Measurements from ENCODE around the gene TNFRSF9.

Gene TNFRSF9

DNA sequence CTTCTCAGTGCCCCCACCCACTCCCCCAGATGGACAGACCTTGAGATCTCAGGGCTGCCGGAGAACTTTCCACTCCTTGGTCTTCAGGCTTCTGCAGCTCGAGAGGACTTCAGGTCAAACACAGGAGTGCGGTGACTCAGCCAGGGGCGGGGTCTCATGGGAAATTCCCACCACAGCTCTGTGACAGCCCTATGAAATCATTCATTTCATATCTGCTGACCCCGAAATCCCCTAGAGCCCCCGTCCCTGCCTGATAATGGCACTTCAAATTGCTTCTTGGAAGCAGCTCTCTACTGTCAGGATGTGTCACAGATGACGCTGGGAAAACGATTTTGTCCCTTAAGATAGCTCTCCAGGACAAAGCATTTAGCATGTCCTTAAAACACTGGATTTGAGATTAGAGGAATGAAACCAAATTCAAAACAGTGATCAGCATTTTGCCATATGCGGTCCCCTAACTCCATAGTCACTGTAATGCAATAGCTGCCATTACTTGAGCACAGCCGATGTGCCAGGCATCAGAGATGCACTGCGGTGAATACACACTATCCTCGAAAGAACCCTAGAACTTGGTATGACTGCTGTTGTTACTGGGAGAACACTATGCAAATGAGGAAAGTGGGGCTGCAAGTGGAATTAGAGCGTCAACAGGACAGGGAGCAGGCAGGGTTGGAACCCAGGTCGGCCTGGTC, at the start of gene TNFRSF9:
TNFRSF9 (minus strand) TSS at position 95 of the 692 bp plus-strand sequence. CDS start 845 bp downstream, outside the sequence.
- Histone ChIP-seq H3K27me3 (peaks cover 0 to 16% of the 10 kb centered on the region in 2 donors), H3K36me3 (no peaks in the 10 kb centered on the region), H3K27ac (no peak within 1 kb of the TSS), H3K4me3 (no peak within 1 kb of the TSS), H3K9me3 (no peaks in the 10 kb centered on the region), H3K4me1 (peaks cover 0 to 19% (median 12%) of the 10 kb centered on the region in 4 donors)
- TF ChIP-seq, protein P1, sequence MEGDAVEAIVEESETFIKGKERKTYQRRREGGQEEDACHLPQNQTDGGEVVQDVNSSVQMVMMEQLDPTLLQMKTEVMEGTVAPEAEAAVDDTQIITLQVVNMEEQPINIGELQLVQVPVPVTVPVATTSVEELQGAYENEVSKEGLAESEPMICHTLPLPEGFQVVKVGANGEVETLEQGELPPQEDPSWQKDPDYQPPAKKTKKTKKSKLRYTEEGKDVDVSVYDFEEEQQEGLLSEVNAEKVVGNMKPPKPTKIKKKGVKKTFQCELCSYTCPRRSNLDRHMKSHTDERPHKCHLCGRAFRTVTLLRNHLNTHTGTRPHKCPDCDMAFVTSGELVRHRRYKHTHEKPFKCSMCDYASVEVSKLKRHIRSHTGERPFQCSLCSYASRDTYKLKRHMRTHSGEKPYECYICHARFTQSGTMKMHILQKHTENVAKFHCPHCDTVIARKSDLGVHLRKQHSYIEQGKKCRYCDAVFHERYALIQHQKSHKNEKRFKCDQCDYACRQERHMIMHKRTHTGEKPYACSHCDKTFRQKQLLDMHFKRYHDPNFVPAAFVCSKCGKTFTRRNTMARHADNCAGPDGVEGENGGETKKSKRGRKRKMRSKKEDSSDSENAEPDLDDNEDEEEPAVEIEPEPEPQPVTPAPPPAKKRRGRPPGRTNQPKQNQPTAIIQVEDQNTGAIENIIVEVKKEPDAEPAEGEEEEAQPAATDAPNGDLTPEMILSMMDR (IDR thresholded peaks at IDR 0.05), result no peak
- DNase-seq, result no peak
- intact Hi-C loops (cut with DNase I; ENCODE audit: low total_unique reads), result no loop called here

DNA sequence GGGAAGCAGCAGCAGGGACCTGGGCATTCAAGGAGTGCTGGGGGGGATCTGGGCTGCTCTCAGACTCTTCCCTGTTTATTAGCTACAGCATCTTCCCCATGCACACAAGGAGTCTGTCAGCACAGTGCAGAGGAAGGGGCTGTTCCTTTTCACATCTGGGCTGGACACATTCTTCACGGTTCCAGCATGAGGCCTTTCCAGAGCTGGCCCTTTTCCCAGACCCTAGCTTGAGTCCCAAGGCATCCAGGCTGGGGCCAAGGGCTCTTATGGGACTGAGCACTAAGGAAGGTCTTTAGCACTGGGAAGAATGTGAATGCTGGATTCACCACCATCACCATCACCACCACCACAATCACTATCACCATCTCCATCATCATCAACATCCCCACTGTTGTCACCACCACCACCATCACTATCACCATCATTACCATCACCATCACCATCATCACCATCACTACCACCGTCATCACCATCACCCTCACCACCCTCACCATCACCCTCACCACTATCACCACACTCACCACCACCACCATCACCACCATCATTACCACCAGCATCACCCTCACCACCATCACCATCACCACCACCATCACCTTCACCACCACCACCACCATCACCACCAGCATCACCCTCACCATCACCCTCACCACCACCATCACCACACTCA, 49.3 kb upstream of the TNFRSF9 start:
- intact Hi-C loops (cut with DNase I; ENCODE audit: low total_unique reads), result no loop called here
- no peaks in the 10 kb centered on the region for H3K27me3 ChIP-seq
- TF ChIP-seq, protein P1 (IDR thresholded peaks at IDR 0.05), result no peak
- peaks cover 0 to 10% (median 5%) of the 10 kb centered on the region in 4 donors for H3K4me1 ChIP-seq
- H3K27ac ChIP-seq, result peak overlapping the region in 1 of 2 donors; percentile 21
- DNase-seq, result peak in 1 of 2 donors; percentile 66
- no peak overlapping the region for H3K4me3 ChIP-seq
- H3K36me3 ChIP-seq, result peaks cover 23 to 35% (median 29%) of the 10 kb centered on the region in 3 donors
- H3K9me3 ChIP-seq, result no peaks in the 10 kb centered on the region

DNA sequence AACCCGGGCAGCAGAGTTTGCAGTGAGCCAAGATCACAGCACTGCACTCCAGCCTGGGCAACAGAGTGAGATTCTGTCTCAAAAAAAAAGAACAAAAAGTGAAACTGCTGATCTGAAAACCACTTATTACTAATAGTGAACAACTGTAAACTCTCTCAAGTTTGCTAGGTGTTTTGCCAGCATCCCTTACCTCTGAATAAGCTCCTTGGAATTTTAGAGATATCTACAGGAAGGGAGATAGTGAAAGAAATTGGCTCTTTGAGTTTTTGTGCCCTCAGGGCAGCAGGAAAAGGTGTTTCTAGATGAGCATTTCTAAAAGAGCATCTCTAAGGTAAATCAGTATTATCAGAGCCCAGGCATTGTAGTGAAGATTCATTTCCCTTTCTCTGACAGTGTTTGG, 47.9 kb upstream of the TNFRSF9 start:
- Histone ChIP-seq H3K27ac (peak overlapping the region in 1 of 2 donors; percentile 21), H3K27me3 (no peaks in the 10 kb centered on the region), H3K4me1 (peaks cover 0 to 10% (median 5%) of the 10 kb centered on the region in 4 donors), H3K36me3 (peaks cover 34 to 49% (median 43%) of the 10 kb centered on the region in 3 donors), H3K4me3 (no peak overlapping the region), H3K9me3 (no peaks in the 10 kb centered on the region)
- no peak for DNase-seq
- intact Hi-C loops (cut with DNase I; ENCODE audit: low total_unique reads), result no loop called here
- TF ChIP-seq, protein P1 (IDR thresholded peaks at IDR 0.05), result no peak

- no peak overlapping the region for H3K4me3 ChIP-seq
- H3K27ac ChIP-seq, result no peak overlapping the region
- TF ChIP-seq, protein P1 (IDR thresholded peaks at IDR 0.05), result no peak
- no peaks in the 10 kb centered on the region for H3K27me3 ChIP-seq
- no peak for DNase-seq
- intact Hi-C loops (cut with DNase I; ENCODE audit: low total_unique reads), result no loop called here
- H3K36me3 ChIP-seq, result peaks cover 41 to 54% (median 49%) of the 10 kb centered on the region in 3 donors
- no peaks in the 10 kb centered on the region for H3K9me3 ChIP-seq
- H3K4me1 ChIP-seq, result peaks cover 0 to 15% (median 8%) of the 10 kb centered on the region in 4 donors
These were observed 46.9 kb upstream of the TNFRSF9 start for GRCh38 chr1:7987528-7987927.

DNA sequence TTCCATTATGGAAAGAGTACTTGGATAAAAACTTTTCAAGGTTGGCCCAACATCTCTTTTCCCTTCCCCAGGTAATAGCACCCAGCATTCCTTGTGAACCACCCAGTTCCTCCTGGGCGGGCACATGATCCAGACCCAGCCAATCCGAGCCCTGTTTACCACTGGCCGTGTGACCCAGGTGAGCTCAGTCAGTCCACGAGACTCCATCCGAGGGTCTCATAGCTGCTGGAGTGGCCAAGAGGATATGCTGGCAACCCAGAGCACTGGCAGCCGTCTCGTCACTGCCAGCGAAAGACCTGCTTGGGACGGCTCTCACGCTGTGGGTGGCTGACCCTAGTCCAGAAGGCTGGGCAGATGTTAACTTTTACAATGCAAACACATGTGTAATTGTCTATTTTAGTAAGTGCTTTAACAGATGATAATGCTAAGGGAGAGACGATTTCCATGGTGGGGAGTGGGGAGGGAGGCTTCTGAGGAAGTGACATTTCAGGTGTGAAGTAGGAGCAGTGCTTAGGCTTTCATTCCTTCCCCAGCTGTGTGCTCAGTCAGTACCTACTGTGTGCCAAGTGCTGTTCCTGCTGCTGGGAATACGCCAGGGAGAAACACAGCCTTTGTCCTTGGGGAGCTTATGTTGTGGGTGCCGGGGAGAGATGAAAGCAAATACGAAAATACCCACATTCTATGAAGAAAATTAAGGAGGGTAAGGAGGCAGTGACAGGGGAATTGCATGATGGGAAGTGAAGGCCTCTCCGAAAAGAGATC, 45.4 kb upstream of the TNFRSF9 start:
- Histone ChIP-seq H3K27ac (no peak overlapping the region), H3K4me3 (no peak overlapping the region), H3K4me1 (peaks cover 0 to 21% (median 11%) of the 10 kb centered on the region in 4 donors), H3K27me3 (no peaks in the 10 kb centered on the region), H3K36me3 (peaks cover 46 to 60% (median 57%) of the 10 kb centered on the region in 3 donors), H3K9me3 (no peaks in the 10 kb centered on the region)
- TF ChIP-seq, protein P1 (IDR thresholded peaks at IDR 0.05), result no peak
- DNase-seq, result peak in 1 of 2 donors; percentile 58
- intact Hi-C loops (cut with DNase I; ENCODE audit: low total_unique reads), result no loop called here
